Measurements from ENCODE around the gene P2RY11. TPM values are rescaled to one million over a fixed set of nuclear protein-coding genes. Genes with fewer than 3 reads are reported as not detected.

P2RY11 gene
- total RNA-seq, 1 experiment from 2014 or later, result 60.6 TPM

DNA sequence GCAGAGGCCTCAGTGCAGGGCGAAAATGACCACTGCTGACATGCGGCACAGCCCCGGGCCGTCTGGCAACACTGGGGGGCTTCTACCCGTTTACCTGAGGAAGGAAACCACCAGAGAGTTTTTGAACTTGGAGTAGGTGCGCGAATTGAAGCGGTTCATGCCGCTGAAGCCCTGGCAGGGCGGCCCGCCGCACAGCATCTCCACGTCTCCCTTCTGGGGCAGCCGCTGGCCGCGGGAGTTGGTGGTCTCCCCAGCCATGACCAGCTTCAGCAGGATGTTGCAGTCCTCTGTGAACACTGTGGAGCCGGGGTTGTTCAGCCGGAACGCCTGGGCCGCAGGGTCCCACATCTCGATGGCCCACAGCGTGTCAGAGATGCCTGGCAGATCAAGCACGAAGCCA is 28.5 kb downstream of the P2RY11 start:
- H2AFZ ChIP-seq (ENCODE audit: low read length), result no peak overlapping the region
- no peaks in the 10 kb centered on the region; the same call in 1 of the 2 replicates for H3K27me3 Mint-ChIP-seq (ENCODE audit: low read depth)
- H2AK5ac ChIP-seq (ENCODE audit: insufficient read length, low read length), result no peak overlapping the region
- H3K4me2 ChIP-seq (ENCODE audit: insufficient read depth, insufficient read length, low read length), result no peak overlapping the region
- H3K27ac Mint-ChIP-seq, result no peak overlapping the region
- H3K23ac ChIP-seq (ENCODE audit: insufficient read length, low read depth, low read length), result no peak overlapping the region
- no peaks in the 10 kb centered on the region for H3K23me2 ChIP-seq (ENCODE audit: insufficient read length, low read depth, low read length, poor library complexity, severe bottlenecking)
- no peak overlapping the region for H2BK5ac ChIP-seq (ENCODE audit: insufficient read length, low read length)
- no peaks in the 10 kb centered on the region for H3K9me3 Mint-ChIP-seq
- H3K18ac ChIP-seq (ENCODE audit: insufficient read length, low read depth, low read length), result no peak overlapping the region
- H2BK120ac ChIP-seq (ENCODE audit: low read depth, low read length, poor library complexity, severe bottlenecking), result no peak overlapping the region
- H3K79me1 ChIP-seq (ENCODE audit: insufficient read depth, low read depth, low read length, poor library complexity, severe bottlenecking), result no peaks in the 10 kb centered on the region
- no peak overlapping the region for H3K4me3 Mint-ChIP-seq
- no peak overlapping the region for H3K56ac ChIP-seq (ENCODE audit: insufficient read length, low read depth, low read length)
- no CpG with 5 or more reads among the region's 23 CpGs for WGBS (ENCODE audit: extremely low coverage, insufficient read length, low lambda C conversion rate)
- no peaks in the 10 kb centered on the region for H4K20me1 ChIP-seq (ENCODE audit: control insufficient read depth, insufficient read depth, insufficient read length)
- no peak overlapping the region for H2BK12ac ChIP-seq (ENCODE audit: insufficient read length, low read depth, low read length)
- no peak overlapping the region for H4K8ac ChIP-seq (replicated peaks; ENCODE audit: insufficient read length, low read depth, low read length)
- H3K36me3 Mint-ChIP-seq (ENCODE audit: insufficient read depth in 1 of 3, low read depth in 3 of 3), result peaks cover 37 to 98% (median 79%) of the 10 kb centered on the region in 3 experiments; a peak in 6 of 7 replicates
- no peak overlapping the region for H4K91ac ChIP-seq (ENCODE audit: insufficient read length, low read depth, low read length)
- H3K4me1 Mint-ChIP-seq, result no peaks in the 10 kb centered on the region
- 0 out of 2 replicates have a peak, but pooled peaks cover 2% of the 10 kb centered on the region for H3K79me2 ChIP-seq (ENCODE audit: insufficient read depth, low read length)
- no peak overlapping the region for H4K5ac ChIP-seq (ENCODE audit: insufficient read length, low read depth, low read length)
- no peaks in the 10 kb centered on the region for H3K4me1 ChIP-seq (ENCODE audit: insufficient read depth, low read length)
- no peak overlapping the region for H3K27ac ChIP-seq (ENCODE audit: insufficient read length, low read depth, low read length)
- no peak overlapping the region for H3K4ac ChIP-seq (ENCODE audit: low read depth, low read length)
- no peak overlapping the region for H3K14ac ChIP-seq (ENCODE audit: insufficient read depth, low read length)
- TF ChIP-seq, protein P1, sequence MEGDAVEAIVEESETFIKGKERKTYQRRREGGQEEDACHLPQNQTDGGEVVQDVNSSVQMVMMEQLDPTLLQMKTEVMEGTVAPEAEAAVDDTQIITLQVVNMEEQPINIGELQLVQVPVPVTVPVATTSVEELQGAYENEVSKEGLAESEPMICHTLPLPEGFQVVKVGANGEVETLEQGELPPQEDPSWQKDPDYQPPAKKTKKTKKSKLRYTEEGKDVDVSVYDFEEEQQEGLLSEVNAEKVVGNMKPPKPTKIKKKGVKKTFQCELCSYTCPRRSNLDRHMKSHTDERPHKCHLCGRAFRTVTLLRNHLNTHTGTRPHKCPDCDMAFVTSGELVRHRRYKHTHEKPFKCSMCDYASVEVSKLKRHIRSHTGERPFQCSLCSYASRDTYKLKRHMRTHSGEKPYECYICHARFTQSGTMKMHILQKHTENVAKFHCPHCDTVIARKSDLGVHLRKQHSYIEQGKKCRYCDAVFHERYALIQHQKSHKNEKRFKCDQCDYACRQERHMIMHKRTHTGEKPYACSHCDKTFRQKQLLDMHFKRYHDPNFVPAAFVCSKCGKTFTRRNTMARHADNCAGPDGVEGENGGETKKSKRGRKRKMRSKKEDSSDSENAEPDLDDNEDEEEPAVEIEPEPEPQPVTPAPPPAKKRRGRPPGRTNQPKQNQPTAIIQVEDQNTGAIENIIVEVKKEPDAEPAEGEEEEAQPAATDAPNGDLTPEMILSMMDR (conservative IDR thresholded peaks at IDR 0.05), result no peak
- H3K27me3 ChIP-seq (ENCODE audit: insufficient read depth, low read length), result no peaks in the 10 kb centered on the region
- no peak overlapping the region for H3T11ph ChIP-seq (ENCODE audit: low read length)
- no peak overlapping the region for H2BK15ac ChIP-seq (ENCODE audit: low read depth, low read length)
- no peak overlapping the region for H3K9ac ChIP-seq (ENCODE audit: extremely low read depth, insufficient read length, low read length)
- no peak overlapping the region for H2BK20ac ChIP-seq (ENCODE audit: low read depth, low read length, poor library complexity, severe bottlenecking)
- no peak for DNase-seq
- H3K9me3 ChIP-seq (ENCODE audit: control insufficient read depth, low read depth, low read length), result no peaks in the 10 kb centered on the region
